ENCODE data around the gene BNC2.

DNA sequence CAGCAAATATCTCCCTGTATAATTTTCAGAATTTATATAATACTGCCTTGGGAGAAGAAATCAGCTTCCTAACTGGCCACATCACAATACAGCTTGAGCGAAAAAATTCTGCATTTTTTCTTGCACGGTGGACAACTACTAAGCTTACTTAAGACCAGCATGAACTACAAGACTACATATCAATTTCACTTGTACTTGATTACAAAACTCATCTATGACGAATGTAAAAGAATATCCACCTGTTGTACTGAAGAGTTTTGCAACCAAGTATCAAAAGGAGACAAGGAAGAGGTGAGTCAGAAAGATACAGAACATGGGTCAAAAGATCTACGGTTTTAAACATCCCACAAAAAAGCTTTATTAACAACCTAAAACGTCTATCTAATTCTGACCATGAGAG lies 279.4 kb downstream of the BNC2 start:
- TF ChIP-seq RAD21 (IDR thresholded peaks at IDR 0.05; ENCODE audit: low read length) (no peak), SMC3 (IDR thresholded peaks at IDR 0.05; ENCODE audit: low read depth, low read length) (no peak), RCOR1 (IDR thresholded peaks at IDR 0.05; ENCODE audit: insufficient replicate concordance, low read length) (no peak), NFE2L2 (IDR thresholded peaks at IDR 0.05; ENCODE audit: low read depth, low read length) (no peak), POLR2A (IDR thresholded peaks at IDR 0.05; ENCODE audit: low read depth, low read length) (no peak), BHLHE40 (IDR thresholded peaks at IDR 0.05; ENCODE audit: low read depth, low read length) (no peak), RFX5 (IDR thresholded peaks at IDR 0.05; ENCODE audit: low read depth, low read length) (no peak)
- TF ChIP-seq, protein P1, sequence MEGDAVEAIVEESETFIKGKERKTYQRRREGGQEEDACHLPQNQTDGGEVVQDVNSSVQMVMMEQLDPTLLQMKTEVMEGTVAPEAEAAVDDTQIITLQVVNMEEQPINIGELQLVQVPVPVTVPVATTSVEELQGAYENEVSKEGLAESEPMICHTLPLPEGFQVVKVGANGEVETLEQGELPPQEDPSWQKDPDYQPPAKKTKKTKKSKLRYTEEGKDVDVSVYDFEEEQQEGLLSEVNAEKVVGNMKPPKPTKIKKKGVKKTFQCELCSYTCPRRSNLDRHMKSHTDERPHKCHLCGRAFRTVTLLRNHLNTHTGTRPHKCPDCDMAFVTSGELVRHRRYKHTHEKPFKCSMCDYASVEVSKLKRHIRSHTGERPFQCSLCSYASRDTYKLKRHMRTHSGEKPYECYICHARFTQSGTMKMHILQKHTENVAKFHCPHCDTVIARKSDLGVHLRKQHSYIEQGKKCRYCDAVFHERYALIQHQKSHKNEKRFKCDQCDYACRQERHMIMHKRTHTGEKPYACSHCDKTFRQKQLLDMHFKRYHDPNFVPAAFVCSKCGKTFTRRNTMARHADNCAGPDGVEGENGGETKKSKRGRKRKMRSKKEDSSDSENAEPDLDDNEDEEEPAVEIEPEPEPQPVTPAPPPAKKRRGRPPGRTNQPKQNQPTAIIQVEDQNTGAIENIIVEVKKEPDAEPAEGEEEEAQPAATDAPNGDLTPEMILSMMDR (conservative IDR thresholded peaks at IDR 0.05; ENCODE audit: low read depth, low read length), result no peak
- TF ChIP-seq, protein P2, sequence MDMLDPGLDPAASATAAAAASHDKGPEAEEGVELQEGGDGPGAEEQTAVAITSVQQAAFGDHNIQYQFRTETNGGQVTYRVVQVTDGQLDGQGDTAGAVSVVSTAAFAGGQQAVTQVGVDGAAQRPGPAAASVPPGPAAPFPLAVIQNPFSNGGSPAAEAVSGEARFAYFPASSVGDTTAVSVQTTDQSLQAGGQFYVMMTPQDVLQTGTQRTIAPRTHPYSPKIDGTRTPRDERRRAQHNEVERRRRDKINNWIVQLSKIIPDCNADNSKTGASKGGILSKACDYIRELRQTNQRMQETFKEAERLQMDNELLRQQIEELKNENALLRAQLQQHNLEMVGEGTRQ (IDR thresholded peaks at IDR 0.05; ENCODE audit: low read depth, low read length), result no peak
